ENCODE results near the gene ANKRD34C.
A peak's percentile ranks its signal among the peaks of the same experiment; 100 is the strongest.
"Not testable (repeated sequence)": the region's sequence is repeated elsewhere in the genome, so short reads cannot be mapped to it uniquely, and the experiment has no call there.

Gene ANKRD34C

GRCh38 chr15:79310985-79311900 is 28.7 kb downstream of the ANKRD34C start, which contains the start of gene TMED3:
Gene TMED3 (plus strand): TSS chr15:79311112. CDS start chr15:79311250, 138 bp downstream.
- peaks cover 6% of the 10 kb centered on the region for H3K4me1 ChIP-seq (ENCODE audit: control insufficient read depth, insufficient read depth, low read length)
- H3K27ac ChIP-seq (ENCODE audit: low read depth, low read length), result peak within 1 kb of the TSS; percentile 71
- H3K27me3 ChIP-seq (ENCODE audit: control insufficient read depth, insufficient read depth, low read length), result peaks cover 43% of the 10 kb centered on the region
- H3K36me3 ChIP-seq (ENCODE audit: control insufficient read depth, insufficient read depth, low read length), result peaks cover 34% of the 10 kb centered on the region
- peak within 1 kb of the TSS; percentile 89 for H3K9ac ChIP-seq (ENCODE audit: low read length)
- peak within 1 kb of the TSS; percentile 92 for H3K4me3 ChIP-seq (ENCODE audit: low read depth, low read length)
- no peaks in the 10 kb centered on the region for H3K9me3 ChIP-seq (ENCODE audit: control insufficient read depth, insufficient read depth, low read depth, low read length)

GRCh38 chr15:79311901-79312553 is 29.5 kb downstream of the ANKRD34C start:
- peaks cover 37% of the 10 kb centered on the region for H3K27me3 ChIP-seq (ENCODE audit: control insufficient read depth, insufficient read depth, low read length)

GRCh38 chr15:79314186-79314585 is 31.7 kb downstream of the ANKRD34C start:
- no peak overlapping the region for H3K4me3 ChIP-seq (ENCODE audit: low read depth, low read length)
- H3K36me3 ChIP-seq (ENCODE audit: control insufficient read depth, insufficient read depth, low read length), result peaks cover 64% of the 10 kb centered on the region
- peaks cover 15% of the 10 kb centered on the region for H3K27me3 ChIP-seq (ENCODE audit: control insufficient read depth, insufficient read depth, low read length)
- no peaks in the 10 kb centered on the region for H3K9me3 ChIP-seq (ENCODE audit: control insufficient read depth, insufficient read depth, low read depth, low read length)
- peaks cover 6% of the 10 kb centered on the region for H3K4me1 ChIP-seq (ENCODE audit: control insufficient read depth, insufficient read depth, low read length)
- H3K9ac ChIP-seq (ENCODE audit: low read length), result no peak overlapping the region
- H3K27ac ChIP-seq (ENCODE audit: low read depth, low read length), result no peak overlapping the region

More at GRCh38 chr15:79311901-79312553, 29.5 kb downstream of the ANKRD34C start:
- Histone ChIP-seq H3K9ac (ENCODE audit: low read length) (peak overlapping the region; percentile 89), H3K9me3 (ENCODE audit: control insufficient read depth, insufficient read depth, low read depth, low read length) (no peaks in the 10 kb centered on the region), H3K36me3 (ENCODE audit: control insufficient read depth, insufficient read depth, low read length) (peaks cover 42% of the 10 kb centered on the region), H3K4me1 (ENCODE audit: control insufficient read depth, insufficient read depth, low read length) (peaks cover 6% of the 10 kb centered on the region), H3K27ac (ENCODE audit: low read depth, low read length) (no peak overlapping the region), H3K4me3 (ENCODE audit: low read depth, low read length) (peak overlapping the region; percentile 92)

GRCh38 chr15:79314811-79315210 is 32.3 kb downstream of the ANKRD34C start:
- peaks cover 9% of the 10 kb centered on the region for H3K27me3 ChIP-seq (ENCODE audit: control insufficient read depth, insufficient read depth, low read length)
- H3K9ac ChIP-seq (ENCODE audit: low read length), result no peak overlapping the region
- no peak overlapping the region for H3K27ac ChIP-seq (ENCODE audit: low read depth, low read length)
- H3K4me3 ChIP-seq (ENCODE audit: low read depth, low read length), result no peak overlapping the region
- H3K9me3 ChIP-seq (ENCODE audit: control insufficient read depth, insufficient read depth, low read depth, low read length), result no peaks in the 10 kb centered on the region
- H3K36me3 ChIP-seq (ENCODE audit: control insufficient read depth, insufficient read depth, low read length), result peaks cover 70% of the 10 kb centered on the region
- peaks cover 6% of the 10 kb centered on the region for H3K4me1 ChIP-seq (ENCODE audit: control insufficient read depth, insufficient read depth, low read length)

GRCh38 chr15:79315623-79316328 is 33.3 kb downstream of the ANKRD34C start:
- Histone ChIP-seq H3K9ac (ENCODE audit: low read length) (no peak overlapping the region), H3K4me1 (ENCODE audit: control insufficient read depth, insufficient read depth, low read length) (peaks cover 6% of the 10 kb centered on the region), H3K9me3 (ENCODE audit: control insufficient read depth, insufficient read depth, low read depth, low read length) (no peaks in the 10 kb centered on the region), H3K4me3 (ENCODE audit: low read depth, low read length) (no peak overlapping the region), H3K27ac (ENCODE audit: low read depth, low read length) (no peak overlapping the region), H3K27me3 (ENCODE audit: control insufficient read depth, insufficient read depth, low read length) (no peaks in the 10 kb centered on the region), H3K36me3 (ENCODE audit: control insufficient read depth, insufficient read depth, low read length) (peaks cover 74% of the 10 kb centered on the region)

- peaks cover 4% of the 10 kb centered on the region for H3K4me1 ChIP-seq (ENCODE audit: control insufficient read depth, insufficient read depth, low read length)
- H3K9me3 ChIP-seq (ENCODE audit: control insufficient read depth, insufficient read depth, low read depth, low read length), result no peaks in the 10 kb centered on the region
- H3K27me3 ChIP-seq (ENCODE audit: control insufficient read depth, insufficient read depth, low read length), result no peaks in the 10 kb centered on the region
- no peak overlapping the region for H3K27ac ChIP-seq (ENCODE audit: low read depth, low read length)
- H3K9ac ChIP-seq (ENCODE audit: low read length), result no peak overlapping the region
- peaks cover 85% of the 10 kb centered on the region for H3K36me3 ChIP-seq (ENCODE audit: control insufficient read depth, insufficient read depth, low read length)
- H3K4me3 ChIP-seq (ENCODE audit: low read depth, low read length), result no peak overlapping the region
Observed at GRCh38 chr15:79316864-79317263, 34.3 kb downstream of the ANKRD34C start.

GRCh38 chr15:79319973-79320372 is 37.5 kb downstream of the ANKRD34C start:
- not testable (repeated sequence) for H3K9me3 ChIP-seq (ENCODE audit: control insufficient read depth, insufficient read depth, low read depth, low read length); H3K4me3 ChIP-seq (ENCODE audit: low read depth, low read length); H3K27ac ChIP-seq (ENCODE audit: low read depth, low read length); H3K4me1 ChIP-seq (ENCODE audit: control insufficient read depth, insufficient read depth, low read length); H3K27me3 ChIP-seq (ENCODE audit: control insufficient read depth, insufficient read depth, low read length); H3K9ac ChIP-seq (ENCODE audit: low read length)
- H3K36me3 ChIP-seq (ENCODE audit: control insufficient read depth, insufficient read depth, low read length), result peaks cover 81% of the 10 kb centered on the region

- Histone ChIP-seq H3K27ac (ENCODE audit: low read depth, low read length) (no peak overlapping the region), H3K4me1 (ENCODE audit: control insufficient read depth, insufficient read depth, low read length) (no peaks in the 10 kb centered on the region), H3K27me3 (ENCODE audit: control insufficient read depth, insufficient read depth, low read length) (no peaks in the 10 kb centered on the region), H3K9ac (ENCODE audit: low read length) (no peak overlapping the region), H3K36me3 (ENCODE audit: control insufficient read depth, insufficient read depth, low read length) (peaks cover 62% of the 10 kb centered on the region), H3K9me3 (ENCODE audit: control insufficient read depth, insufficient read depth, low read depth, low read length) (no peaks in the 10 kb centered on the region), H3K4me3 (ENCODE audit: low read depth, low read length) (no peak overlapping the region)
Observed at GRCh38 chr15:79321876-79322275, 39.4 kb downstream of the ANKRD34C start.

GRCh38 chr15:79322306-79322705 is 39.8 kb downstream of the ANKRD34C start:
- H3K36me3 ChIP-seq (ENCODE audit: control insufficient read depth, insufficient read depth, low read length), result peaks cover 57% of the 10 kb centered on the region
- no peaks in the 10 kb centered on the region for H3K27me3 ChIP-seq (ENCODE audit: control insufficient read depth, insufficient read depth, low read length)
- H3K27ac ChIP-seq (ENCODE audit: low read depth, low read length), result no peak overlapping the region
- no peak overlapping the region for H3K4me3 ChIP-seq (ENCODE audit: low read depth, low read length)
- no peaks in the 10 kb centered on the region for H3K9me3 ChIP-seq (ENCODE audit: control insufficient read depth, insufficient read depth, low read depth, low read length)
- H3K9ac ChIP-seq (ENCODE audit: low read length), result no peak overlapping the region
- H3K4me1 ChIP-seq (ENCODE audit: control insufficient read depth, insufficient read depth, low read length), result no peaks in the 10 kb centered on the region

GRCh38 chr15:79322945-79323344 is 40.4 kb downstream of the ANKRD34C start:
- H3K27me3 ChIP-seq (ENCODE audit: control insufficient read depth, insufficient read depth, low read length), result no peaks in the 10 kb centered on the region
- no peak overlapping the region for H3K9ac ChIP-seq (ENCODE audit: low read length)
- H3K9me3 ChIP-seq (ENCODE audit: control insufficient read depth, insufficient read depth, low read depth, low read length), result no peaks in the 10 kb centered on the region
- no peak overlapping the region for H3K27ac ChIP-seq (ENCODE audit: low read depth, low read length)
- H3K36me3 ChIP-seq (ENCODE audit: control insufficient read depth, insufficient read depth, low read length), result peaks cover 51% of the 10 kb centered on the region
- no peaks in the 10 kb centered on the region for H3K4me1 ChIP-seq (ENCODE audit: control insufficient read depth, insufficient read depth, low read length)
- H3K4me3 ChIP-seq (ENCODE audit: low read depth, low read length), result no peak overlapping the region

Measured in HUES6 (cell line).